NCI-H2196 treated with DMSO at 0.1 percent for 48 hours (cell line): ENCODE data around the gene CXCR6.

Source experiments
- DNase-seq: peaks from one replicate; lab custom pipeline; 2025; ENCODE audit not compliant: unreplicated experiment; lab: John Stamatoyannopoulos, UW

Gene CXCR6

DNA sequence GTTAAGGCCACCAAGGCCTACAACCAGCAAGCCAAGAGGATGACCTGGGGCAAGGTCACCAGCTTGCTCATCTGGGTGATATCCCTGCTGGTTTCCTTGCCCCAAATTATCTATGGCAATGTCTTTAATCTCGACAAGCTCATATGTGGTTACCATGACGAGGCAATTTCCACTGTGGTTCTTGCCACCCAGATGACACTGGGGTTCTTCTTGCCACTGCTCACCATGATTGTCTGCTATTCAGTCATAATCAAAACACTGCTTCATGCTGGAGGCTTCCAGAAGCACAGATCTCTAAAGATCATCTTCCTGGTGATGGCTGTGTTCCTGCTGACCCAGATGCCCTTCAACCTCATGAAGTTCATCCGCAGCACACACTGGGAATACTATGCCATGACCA, 3.6 kb downstream of the CXCR6 start:
- no peak for DNase-seq

DNA sequence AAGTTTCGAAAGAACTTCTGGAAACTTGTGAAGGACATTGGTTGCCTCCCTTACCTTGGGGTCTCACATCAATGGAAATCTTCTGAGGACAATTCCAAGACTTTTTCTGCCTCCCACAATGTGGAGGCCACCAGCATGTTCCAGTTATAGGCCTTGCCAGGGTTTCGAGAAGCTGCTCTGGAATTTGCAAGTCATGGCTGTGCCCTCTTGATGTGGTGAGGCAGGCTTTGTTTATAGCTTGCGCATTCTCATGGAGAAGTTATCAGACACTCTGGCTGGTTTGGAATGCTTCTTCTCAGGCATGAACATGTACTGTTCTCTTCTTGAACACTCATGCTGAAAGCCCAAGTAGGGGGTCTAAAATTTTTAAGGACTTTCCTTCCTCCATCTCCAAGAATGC, 4.1 kb downstream of the CXCR6 start:
- DNase-seq = no peak

DNA sequence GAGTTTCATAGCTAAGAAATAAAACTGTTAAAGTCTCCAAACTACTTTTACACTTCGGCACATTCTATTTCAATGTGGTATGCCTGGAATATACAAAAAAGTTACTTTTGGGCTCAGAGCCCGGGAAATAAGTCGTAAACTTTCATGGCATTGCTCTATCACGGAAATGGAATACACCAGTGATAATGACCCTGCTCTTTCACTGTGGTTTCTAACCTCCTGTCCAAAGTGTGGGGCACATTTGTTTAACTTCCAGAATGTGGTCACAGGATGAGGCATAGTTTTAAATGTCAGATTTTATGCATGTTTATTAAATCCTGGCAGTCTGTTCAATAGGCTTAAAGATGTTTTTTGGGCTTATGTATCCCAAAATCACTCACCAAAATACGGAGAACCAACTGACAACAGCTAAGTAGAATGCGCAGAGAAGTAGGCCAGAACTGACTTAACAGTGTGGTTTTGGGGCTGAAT, 5.1 kb downstream of the CXCR6 start:
- no peak for DNase-seq

DNA sequence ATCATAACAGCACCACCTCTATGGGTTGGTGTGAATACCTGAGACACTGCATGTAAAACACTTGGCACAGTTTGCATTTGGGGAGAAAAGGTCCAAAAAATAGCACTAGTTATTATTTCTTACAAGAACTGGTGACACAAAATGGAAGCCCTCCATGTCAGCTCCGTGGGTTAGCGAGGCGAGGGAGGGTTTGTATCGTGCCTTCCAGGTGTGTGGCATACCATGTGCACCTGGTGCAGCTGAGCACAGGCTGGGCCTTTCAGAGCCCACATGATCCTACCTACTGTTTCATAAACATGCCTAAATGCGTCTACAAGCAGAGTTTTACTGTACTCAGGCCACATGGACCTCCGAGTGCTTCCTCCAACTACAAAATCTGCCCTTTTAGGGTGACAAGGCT, 5.6 kb downstream of the CXCR6 start:
- DNase-seq = no peak

DNA sequence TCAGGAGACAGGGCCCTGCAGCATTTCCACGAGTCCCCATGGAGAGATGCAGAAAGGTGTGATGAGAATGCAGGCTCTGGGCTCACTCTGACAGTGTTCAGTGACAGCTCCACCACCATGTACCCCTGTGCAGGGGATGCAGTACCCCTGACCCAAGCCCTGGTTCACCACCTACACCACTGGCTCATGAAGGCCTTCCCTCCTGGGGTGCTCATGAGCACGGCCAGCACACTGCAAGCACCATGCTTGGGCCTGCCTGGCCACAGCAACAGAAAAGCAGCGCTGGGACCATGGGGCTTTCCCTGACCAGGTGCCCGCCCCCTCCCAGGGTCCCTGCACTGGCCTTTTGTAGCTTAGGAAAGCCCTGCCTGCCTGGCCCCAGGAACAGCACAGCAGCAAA, 6.2 kb downstream of the CXCR6 start:
- DNase-seq = no peak

DNA sequence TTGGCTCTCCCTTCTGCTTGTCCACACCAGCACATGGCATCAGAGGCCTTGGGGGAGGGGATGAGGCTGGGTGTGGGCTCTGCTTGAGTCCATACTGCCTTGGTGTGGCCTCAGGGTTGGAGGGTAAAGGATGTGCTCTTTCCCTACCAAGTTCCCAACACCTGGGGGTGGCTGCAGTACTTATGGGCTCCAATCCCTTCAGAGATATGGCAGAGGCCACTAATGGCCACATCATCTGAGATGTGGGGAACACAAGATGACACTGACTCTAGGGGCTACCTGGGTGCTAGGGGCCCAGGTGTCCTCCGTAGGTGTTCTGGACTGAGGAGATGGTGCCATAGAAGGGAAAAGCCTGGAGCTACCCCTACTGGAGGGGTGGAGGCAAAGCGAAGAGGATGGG, 6.9 kb downstream of the CXCR6 start:
- DNase-seq = no peak

DNA sequence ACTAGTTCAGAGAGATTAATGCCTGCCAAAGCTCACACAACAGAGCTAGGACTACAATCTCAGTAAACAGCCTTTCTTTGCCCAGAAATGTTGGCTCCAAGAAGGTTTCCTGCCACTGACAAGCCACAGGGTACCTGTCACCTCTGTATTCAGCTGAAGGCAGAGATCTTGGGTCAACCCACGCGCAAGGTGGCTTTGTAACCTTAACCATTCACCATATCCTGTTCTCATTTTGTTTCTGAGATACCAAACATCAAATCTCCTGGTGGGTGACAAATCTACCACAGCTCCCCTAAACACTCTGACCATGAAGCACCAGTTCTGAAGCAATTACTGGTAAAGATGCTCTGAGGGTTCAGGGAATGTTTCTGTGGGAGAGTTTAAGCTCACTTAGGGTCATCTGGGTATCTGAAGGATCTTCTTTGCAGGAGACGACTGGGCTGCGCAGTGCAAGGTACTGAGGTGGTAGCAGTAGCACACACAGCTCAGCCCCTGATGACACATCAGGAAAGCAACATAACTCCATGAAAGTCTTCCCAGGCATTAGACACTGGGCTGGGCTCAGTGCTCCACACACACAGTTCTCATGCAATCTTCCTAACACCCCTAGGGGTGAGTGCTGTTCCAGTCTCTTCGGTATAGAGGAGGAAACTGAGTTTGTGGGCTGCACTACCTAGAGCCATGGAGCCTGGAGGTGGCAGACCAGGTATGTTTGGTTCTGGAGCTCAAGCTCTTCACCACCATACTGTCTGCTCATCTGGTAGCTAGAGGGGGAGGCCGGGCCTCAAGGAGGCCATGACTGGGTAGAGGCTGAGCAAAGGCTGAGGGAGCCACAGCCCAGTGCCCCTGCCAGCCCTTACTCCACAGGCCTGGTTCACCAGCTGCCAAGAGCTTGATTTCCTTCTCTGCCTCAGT, 7.7 kb downstream of the CXCR6 start:
- no peak for DNase-seq

DNA sequence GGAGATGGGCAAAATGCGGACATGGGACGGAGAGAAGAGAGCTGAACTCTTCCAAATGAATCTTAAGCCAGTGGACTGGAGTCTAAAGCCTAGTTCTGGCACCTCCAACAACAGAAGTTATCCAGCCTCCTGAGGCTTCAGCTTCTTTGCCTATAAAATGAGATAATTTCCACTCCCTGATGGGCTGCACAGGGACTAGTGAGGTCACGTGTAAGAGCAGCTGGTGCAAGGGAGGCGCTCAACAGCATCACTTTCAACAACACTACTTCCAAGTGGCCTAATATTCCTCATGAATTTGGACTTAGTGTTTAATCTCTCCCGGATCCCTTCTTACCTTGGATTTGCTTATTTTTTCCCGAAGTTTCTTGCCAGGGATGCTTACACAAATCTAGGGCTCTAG, 8.7 kb downstream of the CXCR6 start:
- DNase-seq = no peak

DNA sequence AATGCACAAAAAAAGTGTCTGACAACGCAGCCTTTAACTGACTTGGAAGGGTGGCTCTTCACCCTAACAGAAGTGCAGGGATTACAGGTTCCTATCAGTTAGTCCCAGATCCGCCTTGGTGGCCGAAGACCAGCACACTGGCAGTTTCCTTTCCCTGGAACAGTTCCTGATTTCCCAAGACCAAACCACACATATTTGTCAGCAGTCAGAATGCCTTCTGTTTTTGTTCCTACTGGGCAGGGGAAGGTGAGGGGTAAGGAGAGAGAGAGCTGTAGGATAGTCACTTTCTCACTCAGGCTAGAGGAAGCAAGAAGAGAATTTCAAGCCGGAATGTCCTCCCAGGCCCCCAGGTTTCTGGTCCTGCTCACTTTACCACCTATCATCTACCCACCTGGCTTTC, 9.2 kb downstream of the CXCR6 start:
- DNase-seq = no peak

DNA sequence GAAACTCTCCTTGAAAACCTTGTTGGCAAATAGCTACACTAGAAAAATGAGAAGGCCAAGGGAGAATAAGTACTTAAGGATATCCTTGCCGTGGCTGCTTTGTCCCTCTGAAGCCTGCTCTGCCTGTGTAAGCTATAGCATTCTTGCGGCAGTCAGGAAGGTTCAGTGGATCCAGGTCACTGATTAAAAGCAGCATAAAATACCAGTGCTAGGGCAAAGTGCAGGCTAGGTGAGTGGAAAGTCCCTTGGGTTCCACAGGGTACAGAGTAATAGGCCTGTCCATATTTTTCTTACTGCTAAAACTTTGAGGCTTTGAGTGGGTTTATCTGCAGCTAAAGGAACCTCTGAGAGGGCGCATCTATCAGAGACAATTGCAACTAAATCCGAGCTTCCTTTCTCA, 10.3 kb downstream of the CXCR6 start:
- DNase-seq = no peak

DNA sequence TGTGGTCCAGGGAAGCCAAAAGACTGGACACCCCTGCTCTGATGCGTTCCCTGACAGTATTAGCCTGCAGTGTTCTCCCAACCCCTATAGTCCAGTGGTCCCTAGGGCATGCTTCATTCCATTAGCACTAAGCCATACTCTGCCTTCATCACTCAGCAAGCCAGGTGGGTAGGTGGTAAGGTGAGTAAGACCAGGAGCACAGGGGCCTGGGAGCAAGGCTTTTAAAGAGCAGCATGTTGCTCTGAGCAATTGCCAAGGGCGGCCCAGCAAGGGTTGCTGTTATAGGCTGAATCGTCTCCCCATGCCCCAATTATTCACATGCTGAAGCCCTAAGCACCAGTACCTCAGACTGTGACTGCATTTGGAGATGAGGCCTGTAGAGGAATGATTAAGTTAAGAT, 11.0 kb downstream of the CXCR6 start:
- no peak for DNase-seq

DNA sequence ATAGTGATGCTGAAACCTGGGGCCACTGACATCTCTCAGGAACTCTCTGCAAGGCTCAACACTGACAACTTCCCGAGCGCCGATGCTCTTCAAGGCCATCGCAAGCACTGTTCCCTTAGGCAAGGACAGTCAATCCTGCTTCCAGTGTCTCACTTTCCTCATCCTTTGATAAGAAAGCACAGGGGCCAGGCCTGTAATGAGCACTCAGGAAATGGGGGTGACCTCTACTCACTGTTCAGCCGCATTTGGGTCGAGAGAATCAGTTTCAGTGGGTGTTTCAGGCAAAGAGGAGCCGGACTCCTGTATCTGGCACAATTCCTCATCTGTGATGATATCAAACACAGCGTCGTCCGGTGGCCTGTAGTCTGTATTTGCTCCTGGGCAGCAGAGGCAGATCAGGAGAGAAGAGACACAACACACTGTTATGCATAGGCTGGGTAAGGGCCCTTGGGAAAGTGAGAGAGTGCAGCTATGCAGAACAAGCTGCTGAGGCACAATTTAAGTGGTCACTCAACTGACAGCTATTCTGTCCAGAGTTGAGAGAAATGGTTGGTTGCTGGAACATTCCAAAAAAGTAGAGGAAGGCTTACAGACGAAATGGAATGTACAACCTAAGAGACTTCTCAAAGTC, 11.9 kb downstream of the CXCR6 start:
- DNase-seq = no peak

DNA sequence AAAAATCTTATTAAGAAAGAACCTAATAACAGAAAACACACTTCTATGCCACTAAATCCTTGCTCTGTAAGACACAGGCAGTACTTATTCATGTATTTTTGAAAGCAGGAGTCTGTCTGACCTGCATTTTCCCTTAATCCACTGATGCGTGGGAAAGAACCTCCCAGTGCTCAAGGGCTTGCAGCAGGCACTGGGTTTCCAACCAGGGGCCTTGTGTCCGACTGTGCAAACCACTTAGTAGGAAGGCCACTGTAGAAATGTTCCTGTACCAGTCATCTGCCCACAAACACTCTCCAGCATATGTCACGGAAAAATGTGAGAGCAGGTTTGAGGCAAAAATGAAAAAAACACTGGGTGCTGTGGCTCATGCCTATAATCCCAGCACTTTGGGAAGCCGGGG, 12.4 kb downstream of the CXCR6 start:
- no peak for DNase-seq

DNA sequence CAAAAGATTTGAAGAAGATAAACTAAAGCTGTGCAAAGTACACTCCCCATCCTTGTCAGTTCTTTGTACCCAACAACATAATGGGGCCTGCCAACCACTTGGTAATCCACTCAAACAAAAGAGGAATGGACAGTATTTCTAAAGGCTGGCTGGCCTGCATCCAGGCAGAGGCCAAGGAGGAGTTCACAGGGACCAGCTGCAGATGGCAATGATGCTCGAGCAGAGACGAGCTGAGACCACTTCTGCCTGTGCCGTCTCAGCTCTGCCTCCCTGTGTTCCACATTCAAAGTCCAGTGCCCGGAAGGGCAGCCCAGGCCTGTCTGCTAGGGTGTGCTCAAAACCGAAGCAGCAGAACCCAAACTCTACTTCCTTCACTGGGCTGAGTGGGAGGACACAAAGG, 14.3 kb downstream of the CXCR6 start:
- no peak for DNase-seq

DNA sequence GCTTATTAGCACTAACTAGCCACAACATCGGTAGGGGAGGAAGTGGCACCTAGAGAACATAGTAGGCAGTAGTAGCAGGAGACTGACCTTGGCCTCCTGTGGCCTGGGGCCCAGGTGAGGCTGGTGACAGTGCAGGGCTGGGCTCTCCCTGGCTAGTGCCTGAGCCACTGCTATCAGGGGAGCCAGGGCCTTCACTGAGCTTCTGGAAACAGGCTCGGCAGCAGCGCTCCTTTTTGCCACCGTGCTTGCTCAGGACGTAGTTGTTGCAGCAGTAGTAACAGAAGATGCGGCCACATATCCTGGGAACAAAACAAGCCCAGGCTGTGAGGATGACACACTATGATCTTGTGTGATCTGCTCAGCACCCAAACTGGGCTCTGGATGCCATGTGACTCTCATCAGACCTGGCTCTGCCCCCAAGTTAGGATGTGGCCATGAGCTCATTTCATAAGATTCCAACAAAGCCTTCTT, 15.1 kb downstream of the CXCR6 start:
- DNase-seq = no peak

DNA sequence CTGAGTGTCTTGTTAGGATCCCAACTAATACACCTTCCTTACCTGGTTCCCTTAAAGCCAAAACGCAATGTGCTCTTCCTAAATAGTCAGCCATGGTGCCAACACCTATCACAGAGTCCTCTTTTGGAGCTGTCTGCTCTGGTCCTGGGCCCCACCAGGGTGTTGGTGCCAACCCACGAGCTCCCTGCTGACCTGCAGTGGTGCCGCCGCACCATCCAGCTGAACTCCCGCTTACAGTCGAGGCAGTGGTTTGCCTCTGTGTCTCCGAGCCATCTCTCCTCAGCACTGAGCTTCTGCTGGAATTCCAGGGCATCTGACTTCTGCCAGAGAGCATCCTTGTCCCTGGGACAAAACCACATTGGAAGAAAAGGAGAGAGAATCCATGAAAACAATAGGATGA, 15.9 kb downstream of the CXCR6 start:
- DNase-seq = no peak

DNA sequence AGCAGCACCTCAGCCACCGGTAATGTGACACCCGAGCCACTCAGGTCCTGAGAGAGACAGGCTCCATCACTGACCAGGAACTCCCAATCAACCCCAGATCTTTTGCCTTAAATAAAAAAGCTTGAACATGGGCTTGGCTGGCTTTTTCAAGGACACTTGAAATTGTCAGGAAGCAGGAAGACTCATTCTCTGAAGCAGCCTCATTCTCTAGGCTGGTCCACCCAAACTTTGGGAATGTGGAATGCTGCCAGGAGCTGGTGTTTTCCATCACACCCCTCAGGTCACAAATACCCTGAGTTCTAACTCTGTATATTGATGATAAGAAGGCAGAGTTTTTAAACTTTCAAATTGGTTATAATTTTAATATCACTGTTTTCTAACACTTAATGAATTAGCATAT, 17.0 kb downstream of the CXCR6 start:
- DNase-seq = no peak

DNA sequence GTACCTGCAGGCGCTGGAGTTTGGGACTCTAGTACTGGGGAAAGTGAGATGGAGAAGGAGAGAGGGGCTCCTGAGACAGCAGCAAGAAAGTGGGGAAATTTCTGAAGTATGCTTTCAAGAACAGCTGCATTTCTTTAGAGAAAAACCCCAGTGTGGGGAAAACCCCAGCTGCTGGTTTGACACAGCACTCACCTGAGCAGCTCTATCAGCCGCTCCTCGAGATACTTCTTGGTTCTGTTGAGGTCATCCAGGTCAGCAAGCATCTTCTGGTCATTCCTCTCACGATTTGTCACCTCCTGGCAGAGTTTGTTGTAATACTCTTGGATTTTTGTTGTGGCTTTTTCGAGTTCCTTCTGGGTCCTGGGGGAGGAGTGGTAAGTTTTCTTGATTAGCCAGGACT, 18.8 kb downstream of the CXCR6 start:
- DNase-seq = no peak

DNA sequence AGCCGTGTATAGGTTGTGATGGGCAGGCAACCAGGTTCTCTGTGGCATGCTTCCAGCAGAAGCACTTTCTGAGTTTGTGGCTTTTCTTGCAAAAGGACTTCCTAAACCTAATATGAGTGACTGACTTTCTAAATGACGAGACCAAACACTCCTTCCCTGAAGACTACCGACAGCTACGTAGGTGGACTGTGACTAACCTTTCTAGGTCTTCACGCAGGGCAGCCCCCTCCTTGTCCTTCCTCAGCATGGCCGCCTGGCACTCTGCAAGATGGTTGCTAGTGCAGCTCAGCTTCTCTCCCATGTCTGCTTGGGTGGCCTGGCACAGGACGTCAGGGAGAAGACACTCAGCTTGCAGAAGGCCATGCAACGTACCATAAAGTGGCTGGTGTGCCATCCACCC, 20.9 kb downstream of the CXCR6 start:
- DNase-seq = no peak

DNA sequence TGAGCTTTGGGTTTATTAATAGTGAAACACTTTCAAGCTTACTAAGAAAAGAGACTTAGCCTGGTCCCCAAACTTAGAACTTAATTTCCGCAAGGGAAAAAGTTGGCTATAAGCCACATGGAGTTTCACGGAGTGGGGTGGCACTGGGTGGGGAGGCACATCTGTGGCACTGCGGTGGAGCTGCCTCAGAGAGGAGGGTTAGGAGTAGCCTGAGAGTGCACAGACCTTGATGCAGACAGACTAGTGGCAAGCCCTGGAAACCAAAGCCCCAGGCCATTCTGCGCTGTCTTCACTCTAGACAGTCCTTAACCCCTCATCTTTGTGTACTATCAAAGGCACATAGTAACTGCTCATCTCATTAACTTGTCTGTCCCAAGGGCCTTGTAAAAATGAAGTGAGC, 22.0 kb downstream of the CXCR6 start:
- DNase-seq = no peak

DNA sequence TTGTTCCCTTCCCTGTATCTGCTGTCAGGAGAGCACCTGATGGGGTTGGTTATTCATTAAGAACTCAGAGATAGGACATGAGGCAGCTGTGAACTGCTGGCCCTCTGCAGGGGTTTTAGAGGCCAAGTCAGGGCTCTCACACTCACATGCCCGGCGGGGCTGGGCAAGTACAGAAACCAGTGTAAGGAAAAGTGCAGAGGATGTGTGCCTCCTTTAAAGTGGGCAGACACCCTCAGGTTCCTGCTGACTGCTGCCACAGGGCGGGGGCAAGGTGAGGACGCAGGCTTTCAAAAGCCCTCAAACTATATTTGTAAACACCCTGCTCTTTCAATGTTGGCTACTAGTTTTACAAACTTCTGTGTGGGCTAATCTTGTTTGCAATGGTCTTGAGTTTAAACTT, 22.4 kb downstream of the CXCR6 start:
- DNase-seq = no peak

DNA sequence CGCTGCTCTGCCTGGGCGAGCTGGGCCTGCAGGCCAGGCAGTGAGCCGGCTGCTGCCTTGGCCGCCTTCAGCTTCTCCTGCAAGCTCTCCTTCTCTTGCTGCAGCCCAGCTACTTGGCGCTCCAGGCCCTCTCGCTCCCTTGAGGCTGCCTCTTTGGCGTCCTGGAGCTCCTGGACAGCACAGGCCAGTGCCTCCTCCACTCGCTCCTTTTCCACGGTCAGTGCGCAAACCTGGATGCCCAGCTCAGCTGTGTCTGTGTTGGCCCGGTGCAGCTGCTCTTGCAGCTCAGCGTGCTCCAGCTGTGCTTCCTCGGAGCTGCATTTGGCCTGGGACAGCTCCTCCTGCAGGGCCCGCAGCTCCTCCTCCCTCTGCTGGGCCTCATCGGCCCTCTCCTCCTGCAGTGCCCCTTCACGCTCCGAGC, 23.1 kb downstream of the CXCR6 start:
- no peak for DNase-seq
